IPS DF 19.7 (cell line): ENCODE results near the gene IFNA2.
"Not testable (repeated sequence)": the region's sequence is repeated elsewhere in the genome, so short reads cannot be mapped to it uniquely, and the experiment has no call there.

Experiments
- DNase-seq: peaks from one replicate; pipeline ENCODE4 v3.0.0-alpha.2; 2013; ENCODE audit warnings: low read depth, low spot score

IFNA2 gene

DNA sequence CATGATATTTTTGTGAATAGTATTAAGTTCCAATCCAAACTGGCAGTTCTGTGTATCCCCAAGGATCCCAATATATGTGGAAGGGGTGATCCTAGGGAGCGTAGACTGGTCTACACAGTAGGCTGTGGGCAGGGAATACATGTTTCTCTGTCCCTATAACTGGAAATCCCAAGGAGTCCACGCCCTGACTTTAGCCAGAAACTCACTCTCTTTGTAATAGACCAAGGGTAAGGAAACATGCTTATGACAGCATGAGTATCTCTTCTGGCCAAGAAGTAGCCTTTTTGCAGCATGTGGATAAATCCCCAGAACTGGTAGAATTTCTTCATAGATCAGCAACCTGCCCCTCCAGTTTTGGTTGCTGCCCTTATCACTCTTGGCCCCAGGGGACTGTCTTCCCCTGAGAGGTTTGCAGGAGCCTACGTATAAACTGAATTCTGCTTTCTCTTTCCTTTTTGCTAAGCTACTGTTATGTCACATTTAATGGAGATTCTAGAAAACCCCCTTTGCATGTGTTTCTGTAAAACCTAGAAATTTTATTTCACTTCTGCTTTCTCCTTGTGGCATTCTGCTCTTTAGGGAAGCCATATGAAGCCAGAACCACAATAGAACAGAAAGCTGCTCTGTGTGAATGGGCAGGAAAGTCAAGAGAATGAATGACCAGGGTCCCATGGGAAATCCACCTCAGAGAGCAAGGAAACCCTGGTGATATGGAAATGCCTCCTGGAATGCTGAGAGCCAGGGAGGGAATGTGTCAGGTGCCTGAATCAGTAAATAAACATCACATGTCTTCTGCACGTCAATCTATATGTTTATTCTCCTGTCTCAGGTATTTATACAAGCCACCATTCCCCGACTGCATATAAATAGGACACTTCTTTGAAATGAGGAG lies 3.5 kb downstream of the IFNA2 start:
- DNase-seq: no peak

GRCh38 chr9:21371467-21371866 lies 13.7 kb downstream of the IFNA2 start:
- not testable (repeated sequence) for DNase-seq

GRCh38 chr9:21367957-21368356 lies 17.2 kb downstream of the IFNA2 start, which contains the start of gene IFNA13:
Gene IFNA13, minus strand, starts transcription at chr9:21368057. Its CDS starts 47 bp downstream, at chr9:21368010.
- no peak for DNase-seq

- not testable (repeated sequence) for DNase-seq
These were observed 18.0 kb downstream of the IFNA2 start for GRCh38 chr9:21367169-21367568.

DNA sequence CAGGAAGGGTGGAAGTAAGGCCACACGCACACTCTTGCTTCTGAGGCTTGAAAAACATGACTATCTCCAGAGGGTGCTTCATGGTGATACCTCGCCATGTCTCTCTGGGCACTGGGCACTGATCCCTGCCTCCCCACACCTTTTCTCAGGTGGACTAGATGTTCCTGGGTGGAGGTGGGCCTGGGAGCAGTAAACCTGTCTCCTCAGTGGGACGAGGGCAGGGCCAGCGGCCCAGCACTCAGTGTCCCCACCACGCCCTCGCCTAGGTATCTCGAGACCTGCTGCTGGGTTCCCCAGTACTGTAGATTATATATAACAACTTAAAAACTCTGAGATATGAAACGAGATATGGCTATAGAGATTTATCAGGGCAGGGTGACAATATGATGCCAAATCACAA lies 22.9 kb downstream of the IFNA2 start:
- no peak for DNase-seq

DNA sequence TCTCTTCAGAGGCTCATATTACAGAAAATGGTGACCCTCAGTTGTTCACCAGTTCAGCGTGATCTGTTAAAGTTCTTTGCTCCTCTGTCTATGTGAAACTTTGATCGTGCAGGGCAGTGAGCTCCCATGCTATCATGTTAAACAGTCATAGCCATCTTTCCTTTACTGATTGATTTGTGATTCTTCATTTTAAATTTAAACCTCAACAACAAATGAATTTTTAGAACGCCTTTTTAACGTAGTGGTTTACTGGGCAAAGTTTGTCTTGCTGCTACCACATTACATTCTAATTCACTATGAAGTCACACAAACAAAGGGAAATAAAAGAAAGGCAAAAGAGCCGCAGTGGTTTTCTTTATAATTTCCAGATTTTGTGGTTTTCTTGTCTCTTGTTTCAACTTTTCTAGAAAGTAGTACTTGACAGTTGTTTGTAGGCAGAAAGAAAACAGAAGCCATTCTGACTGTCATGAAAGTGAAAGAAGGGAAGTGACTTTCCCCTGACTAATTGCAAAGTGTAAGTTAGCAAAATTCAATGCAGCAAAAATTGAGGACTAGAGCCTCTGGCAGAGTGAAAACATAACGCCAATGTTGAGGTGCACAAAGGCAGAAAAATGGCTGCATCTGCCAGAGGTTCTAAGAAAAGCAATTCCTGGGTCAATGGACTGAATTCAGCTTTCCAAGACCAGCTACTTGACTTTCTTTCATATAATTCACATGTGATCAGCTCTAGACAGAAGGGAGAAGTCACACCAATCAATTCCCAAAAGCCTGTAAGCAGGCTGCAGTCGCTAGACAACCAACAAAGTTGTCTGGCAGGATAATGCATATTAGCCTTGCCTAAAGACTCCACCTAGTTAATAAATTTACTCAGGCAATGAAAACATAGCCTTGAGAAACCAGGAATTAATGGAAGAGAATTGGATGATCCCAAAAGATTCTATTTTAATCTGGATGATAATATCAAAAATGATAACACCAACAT lies 27.4 kb downstream of the IFNA2 start:
- no peak for DNase-seq

- DNase-seq: no peak
These were observed 34.4 kb downstream of the IFNA2 start, which contains the start of gene IFNA6 for GRCh38 chr9:21350787-21351186. Gene IFNA6, minus strand, starts transcription at chr9:21350887. Its CDS starts 0 bp downstream, at chr9:21350887.

DNA sequence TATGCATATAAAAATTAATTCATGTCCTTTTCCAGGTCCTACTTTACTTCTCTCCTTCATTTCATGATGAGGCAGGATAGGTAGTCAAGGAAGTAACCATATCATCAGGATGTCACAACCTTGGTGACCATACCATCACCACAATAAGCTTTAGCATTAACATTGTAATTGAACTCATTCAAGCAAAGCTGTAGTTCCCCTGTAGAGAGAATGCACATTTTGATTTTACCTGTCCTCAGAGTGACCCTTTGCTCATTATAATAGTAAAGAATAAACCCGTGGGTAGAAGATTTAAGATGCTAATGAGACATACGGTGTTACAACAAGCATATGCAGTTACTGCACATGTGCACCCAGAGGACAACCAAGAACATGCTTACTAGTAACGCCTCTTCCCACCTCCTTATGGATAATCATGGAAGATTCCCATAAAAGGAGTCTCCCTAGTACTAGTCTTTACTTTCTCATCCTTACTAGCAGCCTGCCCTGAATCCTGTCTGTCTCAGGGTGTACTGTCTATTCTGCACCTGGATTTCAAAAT lies 36.7 kb downstream of the IFNA2 start:
- no peak for DNase-seq

GRCh38 chr9:21340735-21341134 lies 44.5 kb downstream of the IFNA2 start:
- no peak for DNase-seq

DNA sequence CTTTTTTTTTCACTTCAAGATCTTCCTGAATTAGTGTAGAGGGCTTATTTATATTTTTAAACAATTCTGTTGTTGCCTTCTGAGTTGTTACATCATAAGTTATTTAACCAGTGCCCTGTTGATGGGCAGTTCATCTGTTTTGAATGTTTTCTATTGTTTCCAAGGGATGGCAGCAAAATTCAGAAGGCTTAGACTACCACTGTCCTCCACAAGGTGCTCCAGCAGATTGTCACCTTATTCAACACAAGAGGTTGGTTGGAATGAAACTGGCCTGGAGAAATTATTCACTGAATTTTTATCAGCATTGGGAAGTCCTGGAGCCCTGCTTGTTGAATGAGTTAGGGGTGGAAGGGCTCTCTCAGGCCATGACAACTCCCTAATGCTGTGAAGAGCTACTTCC lies 48.7 kb downstream of the IFNA2 start:
- no peak for DNase-seq

DNA sequence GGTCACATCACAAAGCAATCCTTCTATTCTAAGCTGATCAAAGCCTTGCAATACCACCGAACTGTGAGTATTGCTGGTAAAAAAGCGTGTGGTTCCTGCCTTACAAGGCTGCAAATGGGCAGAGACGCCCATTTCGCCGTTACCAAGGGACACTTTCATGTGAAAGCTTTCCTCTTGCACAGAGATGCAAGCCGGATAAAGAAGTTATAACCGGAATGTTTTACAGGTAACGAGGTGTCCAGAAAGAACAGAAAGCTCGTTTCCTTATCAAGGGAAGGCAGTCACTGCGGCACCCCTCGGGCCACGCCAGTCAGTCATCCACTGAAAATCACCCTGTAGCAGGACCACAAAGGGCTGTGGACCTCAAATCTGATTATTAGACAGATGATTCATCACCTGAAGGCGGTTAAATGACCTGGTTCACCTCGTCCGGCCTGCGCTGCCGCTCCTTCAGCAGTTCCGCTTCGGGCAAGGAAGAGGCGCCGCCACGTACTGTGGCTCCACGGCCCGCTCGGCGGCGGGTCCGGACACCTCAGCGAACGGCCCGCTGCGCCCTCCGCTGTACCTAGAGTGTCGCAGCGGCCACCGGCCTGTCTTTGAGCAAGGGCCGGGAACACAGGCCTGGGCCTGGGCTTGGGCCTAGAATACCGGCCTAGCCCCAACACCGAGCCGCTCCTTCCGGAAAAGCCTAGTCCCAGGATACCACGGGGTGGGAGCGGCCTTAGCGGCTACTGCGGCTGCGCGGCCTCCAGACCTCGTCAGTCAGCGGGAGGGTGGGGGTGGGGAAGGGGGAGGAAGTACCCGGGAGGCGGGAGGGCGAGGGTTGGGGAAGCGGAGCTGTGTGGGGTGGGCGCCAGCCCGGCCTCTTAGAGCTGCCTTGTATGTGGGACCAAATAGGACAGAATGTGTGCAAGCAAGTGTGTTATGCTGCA lies 50.2 kb downstream of the IFNA2 start, which contains the start of gene KLHL9:
Gene KLHL9 (minus strand): TSS at position 704 of the 932 bp plus-strand sequence. CDS start 545 bp downstream, at position 159.
- DNase-seq: peak; percentile 61
